GM18520 (cell line): ENCODE data around the gene ACSF3.

Experiments
- ATAC-seq: cut with Tn5 transposase; IDR thresholded peaks from one replicate; pipeline ENCODE4 v1.9.1; 2021; ENCODE audit not compliant: unreplicated experiment

Gene ACSF3

DNA sequence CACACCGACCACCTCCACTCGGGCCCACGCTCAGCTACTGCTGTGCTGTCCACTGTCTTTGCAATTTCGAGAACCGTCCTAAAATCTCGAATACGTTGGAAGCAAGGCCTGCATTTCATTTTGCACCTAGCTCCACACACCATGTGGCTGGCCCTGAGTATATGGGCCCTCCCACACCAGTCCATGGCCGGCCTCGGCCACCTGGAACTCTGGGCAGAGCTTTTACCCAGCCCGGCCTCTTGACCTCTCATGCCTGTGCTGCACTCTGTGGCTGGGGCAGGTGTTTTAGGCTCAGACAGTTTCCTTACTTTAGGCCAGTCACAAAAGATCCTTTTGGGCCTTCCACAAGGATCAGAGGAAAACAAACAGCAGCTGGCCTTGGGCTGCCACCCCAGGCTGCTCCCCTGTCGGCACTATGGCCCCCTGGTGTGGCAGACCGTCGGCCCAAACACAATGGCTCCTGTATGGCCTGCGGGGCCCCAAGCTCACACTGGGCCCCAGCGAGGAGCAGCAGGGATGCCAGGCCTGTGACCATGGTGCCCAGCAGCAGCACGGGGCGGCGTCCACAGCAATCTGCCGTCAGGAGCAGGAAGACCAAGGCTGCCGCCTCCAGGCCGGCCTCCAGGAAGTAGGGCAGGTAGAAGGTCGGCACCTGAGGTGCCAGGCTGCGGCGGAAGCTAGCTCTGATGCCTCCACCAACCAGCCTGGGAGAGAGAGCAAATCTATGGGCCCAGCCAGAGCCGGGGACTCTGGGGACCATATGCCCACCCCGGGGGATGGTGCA is 104.2 kb downstream of the ACSF3 start:
- no peak for ATAC-seq

DNA sequence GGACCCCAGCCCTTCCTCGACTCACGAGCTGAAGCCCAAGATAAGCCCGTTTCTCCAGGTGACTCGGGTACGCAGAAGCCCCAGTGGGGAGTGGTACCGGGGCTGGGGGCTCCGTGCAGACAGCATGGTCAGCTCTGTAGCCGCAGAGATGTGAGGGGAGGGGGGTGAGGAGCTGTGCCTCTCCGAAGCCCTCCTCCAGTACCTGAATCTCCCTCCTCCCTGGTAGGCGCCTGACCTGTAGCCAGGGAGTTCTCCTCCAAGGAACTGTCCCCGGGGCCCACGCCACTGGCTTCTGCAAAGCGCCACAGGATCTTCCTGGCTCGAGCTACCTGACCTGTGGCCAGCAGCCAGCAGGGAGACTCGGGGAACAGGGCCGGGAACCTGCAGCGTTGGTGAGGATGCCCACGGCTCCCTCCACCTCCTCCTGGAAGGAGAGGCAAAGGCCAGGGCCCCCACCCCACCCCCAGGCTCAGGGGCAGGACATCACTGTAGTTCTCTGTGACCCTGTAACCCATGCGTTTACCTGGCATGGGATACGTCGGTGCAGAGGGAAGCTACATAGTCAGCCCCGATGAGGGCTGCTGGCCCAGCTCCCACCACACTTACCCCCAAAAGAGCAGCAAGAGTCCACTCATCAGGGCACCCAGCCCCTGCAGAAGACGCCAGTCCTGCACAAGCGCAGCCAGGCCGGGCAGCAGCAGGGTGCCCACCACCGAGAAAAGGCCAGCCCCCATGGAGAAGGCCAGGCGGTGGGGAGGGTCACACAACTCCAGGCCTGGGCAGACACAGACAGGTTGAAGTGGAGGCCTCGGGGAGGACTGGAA is 105.0 kb downstream of the ACSF3 start:
- ATAC-seq, result no peak

DNA sequence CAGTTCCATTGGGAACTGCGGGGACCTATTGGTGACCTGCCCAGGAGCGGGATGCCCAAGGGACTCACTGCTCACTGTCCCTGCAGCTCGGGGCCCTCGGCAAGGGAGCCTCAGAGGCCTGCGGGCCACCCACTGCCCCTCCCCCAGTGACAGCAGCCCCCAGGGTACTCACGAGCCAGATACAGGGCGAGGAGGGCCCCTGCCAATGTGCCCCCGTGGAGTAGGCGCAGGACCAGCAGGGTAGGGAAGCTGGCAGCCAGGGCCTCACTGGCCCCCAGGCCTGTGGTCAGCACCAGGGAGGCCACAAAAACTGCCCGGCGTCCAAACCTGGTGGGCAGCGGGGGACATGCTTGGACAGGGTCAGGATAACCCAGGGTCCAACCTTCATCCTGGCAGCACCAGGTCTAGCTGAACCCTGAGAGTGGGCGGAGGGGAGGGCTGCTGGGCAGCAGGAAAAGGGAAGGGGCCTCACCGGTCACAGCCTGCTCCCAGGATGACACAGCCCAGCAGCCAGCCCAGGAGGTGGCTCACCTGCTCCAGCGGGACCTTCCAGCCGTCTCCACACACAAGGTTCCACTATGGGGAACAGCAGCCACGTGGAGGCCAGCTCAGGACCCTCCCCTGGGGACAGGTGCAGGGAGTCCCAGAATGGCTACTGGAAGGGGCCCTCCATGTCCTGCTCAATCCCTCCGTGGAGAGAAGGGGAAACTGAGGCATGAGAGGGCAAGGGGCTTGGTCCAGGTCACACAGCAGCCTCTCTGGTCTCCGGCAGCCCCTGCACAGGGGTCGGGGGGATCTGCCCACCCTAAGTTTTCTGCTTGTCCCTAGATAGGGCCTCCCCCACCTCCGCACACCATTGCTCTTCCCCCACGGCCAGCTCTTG is 105.8 kb downstream of the ACSF3 start:
- ATAC-seq, result no peak

DNA sequence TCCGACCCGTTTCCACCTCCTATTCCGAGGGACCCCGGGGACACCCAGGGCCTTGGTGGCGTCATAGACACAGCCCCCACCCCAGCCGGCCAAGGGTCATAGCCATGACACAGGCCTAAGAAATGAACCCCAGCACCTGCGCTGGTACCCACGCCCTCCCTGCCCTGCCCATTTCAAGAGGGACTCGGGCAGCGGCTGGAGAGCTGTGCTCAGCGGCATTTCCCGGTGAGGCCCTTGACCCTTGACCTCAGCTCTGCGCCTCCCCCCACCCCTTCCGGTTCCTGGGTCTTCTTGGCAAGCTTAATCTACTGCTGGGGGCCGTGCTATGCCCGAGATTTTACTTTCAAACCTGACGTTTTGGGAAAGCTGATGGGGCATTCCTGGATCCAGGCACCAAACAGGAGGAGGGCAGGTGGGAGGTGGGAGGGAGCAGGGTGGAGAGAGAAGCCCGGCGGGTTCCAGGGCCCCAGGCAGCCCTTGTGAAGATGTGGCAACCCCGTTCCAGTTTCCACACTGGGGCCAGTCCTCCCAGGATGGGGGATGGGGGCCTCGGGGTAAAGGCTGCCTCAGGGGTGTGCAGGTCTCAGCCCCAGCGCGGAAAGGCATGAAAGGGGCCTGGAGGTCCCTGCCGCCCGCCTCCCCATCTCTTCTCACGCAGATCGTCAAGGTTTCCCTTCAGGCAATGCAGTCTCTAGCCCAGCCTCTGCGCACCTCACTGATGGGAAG is 106.6 kb downstream of the ACSF3 start, which contains the start of gene SLC22A31:
Gene SLC22A31, minus strand, starts transcription at position 414 of the 726 bp plus-strand sequence. Its CDS starts 36 bp downstream, at position 378.
- no peak for ATAC-seq

DNA sequence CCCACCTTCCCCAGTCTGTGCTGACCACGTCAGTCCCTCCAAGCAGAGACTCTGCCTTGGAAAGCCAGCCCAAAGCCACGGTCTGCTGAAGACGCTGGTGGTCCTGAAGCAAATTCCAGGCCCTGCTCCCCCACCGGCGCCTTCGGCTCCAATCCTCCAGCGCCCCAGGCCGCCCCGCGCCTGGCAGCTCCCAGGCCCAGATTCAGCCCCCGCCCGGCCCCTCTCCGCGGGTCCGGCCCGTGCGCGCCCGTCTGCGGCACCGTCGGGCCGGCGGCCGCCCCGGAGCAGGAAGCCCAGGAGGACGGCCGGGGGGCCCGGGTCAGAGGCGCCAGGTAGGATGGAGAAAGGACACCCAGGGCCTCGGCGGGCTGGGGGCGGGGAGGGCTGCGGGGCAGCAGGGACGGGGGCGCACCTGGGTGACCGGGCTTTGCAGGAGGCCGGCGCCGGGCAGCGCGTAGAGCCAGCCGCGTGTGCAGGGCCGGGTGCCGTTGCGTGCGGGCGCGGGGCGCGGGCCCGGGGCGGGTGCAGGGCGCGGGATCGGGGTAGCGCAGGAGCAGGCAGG is 107.3 kb downstream of the ACSF3 start:
- no peak for ATAC-seq

DNA sequence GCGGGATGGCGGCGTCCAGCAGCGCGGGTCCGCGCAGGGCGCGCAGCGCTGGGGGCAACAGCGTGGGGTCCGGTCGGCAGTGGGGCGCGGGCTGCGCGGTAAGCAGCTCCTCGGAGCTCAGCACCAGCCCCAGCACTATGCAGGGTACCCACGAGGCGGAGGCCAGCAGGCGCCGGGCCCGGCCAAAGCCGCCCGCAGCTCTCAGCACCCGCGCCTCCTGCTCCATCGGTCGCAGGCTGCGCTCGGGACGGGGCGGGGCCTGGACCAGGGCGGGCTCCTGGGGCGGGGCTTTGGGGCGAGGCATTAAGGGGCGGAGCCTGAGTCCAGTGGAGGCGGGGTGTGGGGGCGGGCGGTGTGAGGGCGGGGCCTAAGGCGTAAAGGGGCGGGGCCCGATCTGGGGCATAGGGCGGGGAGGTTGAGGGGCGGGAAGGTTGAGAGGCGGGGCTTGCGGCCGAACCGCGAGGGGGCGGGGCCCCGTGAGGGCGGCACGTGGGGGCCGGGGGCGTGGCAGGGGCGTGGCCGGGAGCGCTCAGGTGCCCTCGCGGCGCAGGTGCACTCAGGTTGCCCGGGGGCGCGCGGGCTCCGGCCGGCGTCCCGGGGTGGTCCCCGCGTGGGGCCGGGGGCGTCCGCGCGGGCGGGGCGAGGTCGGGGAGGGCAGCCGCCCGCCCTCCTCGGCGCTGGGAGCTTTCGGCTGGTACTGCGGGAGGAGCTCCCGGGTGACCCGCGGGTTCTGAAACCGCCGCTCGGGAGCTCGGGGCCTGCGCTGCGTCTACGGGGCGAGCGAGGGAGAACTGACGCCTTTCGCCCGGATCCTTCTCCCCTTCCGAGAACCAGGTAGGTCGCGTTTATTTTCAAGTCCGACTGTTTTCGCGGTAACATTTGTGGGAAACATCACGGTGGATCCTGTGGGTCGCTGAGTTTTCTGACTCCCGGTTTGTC is 108.1 kb downstream of the ACSF3 start:
- ATAC-seq, result no peak

DNA sequence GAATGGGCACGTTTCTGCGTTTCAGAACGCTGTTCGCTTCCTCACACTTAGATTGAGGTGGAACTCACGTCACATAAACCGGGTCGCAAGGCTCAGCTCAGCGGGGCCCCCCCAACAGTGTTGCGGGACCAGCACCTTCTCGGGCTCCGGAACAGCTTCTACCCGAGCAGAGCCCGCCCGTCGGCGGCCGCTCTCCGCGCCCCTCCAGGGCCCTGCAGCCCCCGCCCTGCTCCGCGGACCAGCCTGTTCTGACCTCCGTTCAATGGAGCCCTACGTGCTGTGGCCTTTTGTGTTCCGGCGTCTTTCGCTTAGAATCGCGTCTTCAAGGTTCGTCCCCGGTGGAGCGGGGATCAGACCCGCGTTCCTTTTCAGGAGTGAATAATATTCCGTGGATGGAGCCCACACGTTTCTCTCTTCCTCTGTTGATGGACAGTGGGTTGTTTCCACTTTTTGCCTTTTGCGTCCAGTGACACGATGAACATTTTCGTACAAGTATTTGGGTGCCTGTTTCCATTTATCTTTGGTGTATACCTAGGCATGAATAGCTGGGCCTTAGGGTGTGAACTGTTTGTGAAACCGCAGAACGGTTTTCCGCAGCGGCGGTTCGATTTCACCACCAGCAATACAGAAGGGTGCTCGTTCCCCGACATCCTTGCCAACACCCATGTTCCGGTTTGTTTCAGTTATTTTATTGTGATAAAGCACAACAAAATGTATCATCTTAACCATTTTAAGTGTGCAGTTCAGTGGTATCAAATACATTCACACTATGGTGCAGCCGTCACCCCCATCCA is 109.0 kb downstream of the ACSF3 start:
- ATAC-seq, result no peak
